ENCODE data around the gene OLA1. TPM values are rescaled to one million over a fixed set of nuclear protein-coding genes. Genes with fewer than 3 reads are reported as not detected.

OLA1 gene
- total and polyA plus RNA-seq, 2 donors (not counting 1 experiment from before 2014, with no cell fraction given): 13.9 to 47.7 TPM

DNA sequence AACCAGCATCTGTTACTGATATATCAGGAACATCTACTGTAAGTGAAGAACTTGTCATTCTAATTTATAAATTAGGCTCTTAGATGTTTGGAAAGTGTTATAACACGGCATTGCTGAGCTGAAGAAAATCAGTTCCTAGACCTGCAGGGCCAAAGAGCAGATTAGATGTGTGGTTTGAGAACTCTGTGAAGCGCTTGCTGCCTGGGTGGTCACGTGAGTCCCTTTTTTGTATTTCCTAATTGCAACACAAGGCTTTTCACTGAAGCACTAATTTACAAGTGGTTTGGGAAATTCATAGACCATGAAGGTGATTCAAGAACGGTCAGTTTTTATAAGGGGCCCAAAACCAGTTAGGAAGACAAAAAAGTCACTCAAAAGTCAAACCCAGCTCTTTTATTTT lies 176.3 kb downstream of the OLA1 start:
- Mint-ChIP-seq H3K4me1 (peaks cover 11% of the 10 kb centered on the region), H3K27ac (no peak overlapping the region), H3K4me3 (no peak overlapping the region), H3K9me3 (ENCODE audit: insufficient read depth) (no peaks in the 10 kb centered on the region), H3K27me3 (peaks cover 4% of the 10 kb centered on the region)
- Histone ChIP-seq H3K27me3 (replicated peaks in 1 of 4; ENCODE audit: control extremely low read depth in 1 of 4, control insufficient read depth in 3 of 4, insufficient read depth in 4 of 4, low read length in 3 of 4) (no peaks in the 10 kb centered on the region), H3K9ac (ENCODE audit: low read length) (no peak overlapping the region), H3K9me3 (ENCODE audit: control extremely low read depth in 1 of 3, control insufficient read depth in 2 of 3, insufficient read depth in 1 of 3, low read length in 2 of 3) (peaks cover 0 to 2% (median 0%) of the 10 kb centered on the region in 3 donors), H4K20me1 (ENCODE audit: control insufficient read depth, insufficient read depth, low read length, poor library complexity, severe bottlenecking) (no peaks in the 10 kb centered on the region), H3K36me3 (replicated peaks in 1 of 2; ENCODE audit: control extremely low read depth in 1 of 2, control insufficient read depth in 1 of 2, extremely low read depth in 1 of 2, insufficient read depth in 2 of 2, low read length in 1 of 2) (peaks cover 0 to 4% of the 10 kb centered on the region in 2 experiments), H3K27ac (ENCODE audit: low read length in 2 of 2) (no peak overlapping the region), H3K4me1 (ENCODE audit: control insufficient read depth in 2 of 2, insufficient read depth in 2 of 2, low read length in 2 of 2) (peaks cover 6 to 8% of the 10 kb centered on the region in 2 donors), H2AFZ (ENCODE audit: insufficient read depth, low read depth, low read length, poor library complexity, severe bottlenecking) (no peak overlapping the region), H3K4me2 (replicated peaks; ENCODE audit: low read depth, low read length, poor library complexity, severe bottlenecking) (no peak overlapping the region), H3K4me3 (ENCODE audit: control extremely low read depth in 1 of 5, extremely low read depth in 1 of 5, insufficient read depth in 1 of 5, low read depth in 2 of 5, low read length in 4 of 5) (no peak overlapping the region), H3K79me2 (ENCODE audit: control insufficient read depth, insufficient read depth, low read length) (no peaks in the 10 kb centered on the region)
- no peak for TF ChIP-seq EZH2 (IDR thresholded peaks at IDR 0.05; ENCODE audit: borderline replicate concordance, insufficient read depth, low read depth, low read length, poor library complexity, severe bottlenecking)
- TF ChIP-seq, protein P1, sequence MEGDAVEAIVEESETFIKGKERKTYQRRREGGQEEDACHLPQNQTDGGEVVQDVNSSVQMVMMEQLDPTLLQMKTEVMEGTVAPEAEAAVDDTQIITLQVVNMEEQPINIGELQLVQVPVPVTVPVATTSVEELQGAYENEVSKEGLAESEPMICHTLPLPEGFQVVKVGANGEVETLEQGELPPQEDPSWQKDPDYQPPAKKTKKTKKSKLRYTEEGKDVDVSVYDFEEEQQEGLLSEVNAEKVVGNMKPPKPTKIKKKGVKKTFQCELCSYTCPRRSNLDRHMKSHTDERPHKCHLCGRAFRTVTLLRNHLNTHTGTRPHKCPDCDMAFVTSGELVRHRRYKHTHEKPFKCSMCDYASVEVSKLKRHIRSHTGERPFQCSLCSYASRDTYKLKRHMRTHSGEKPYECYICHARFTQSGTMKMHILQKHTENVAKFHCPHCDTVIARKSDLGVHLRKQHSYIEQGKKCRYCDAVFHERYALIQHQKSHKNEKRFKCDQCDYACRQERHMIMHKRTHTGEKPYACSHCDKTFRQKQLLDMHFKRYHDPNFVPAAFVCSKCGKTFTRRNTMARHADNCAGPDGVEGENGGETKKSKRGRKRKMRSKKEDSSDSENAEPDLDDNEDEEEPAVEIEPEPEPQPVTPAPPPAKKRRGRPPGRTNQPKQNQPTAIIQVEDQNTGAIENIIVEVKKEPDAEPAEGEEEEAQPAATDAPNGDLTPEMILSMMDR (IDR thresholded peaks at IDR 0.05): no peak
- ATAC-seq (ENCODE audit: low read depth) (no peak), DNase-seq (peak; percentile 27)
- ChIA-PET POLR2A (no interaction called here), CTCF (no interaction called here)
- WGBS (ENCODE audit: insufficient coverage): 29% methylated on average over 1 of the region's 4 CpGs
- intact Hi-C loops (cut with micrococcal nuclease): no loop called here

DNA sequence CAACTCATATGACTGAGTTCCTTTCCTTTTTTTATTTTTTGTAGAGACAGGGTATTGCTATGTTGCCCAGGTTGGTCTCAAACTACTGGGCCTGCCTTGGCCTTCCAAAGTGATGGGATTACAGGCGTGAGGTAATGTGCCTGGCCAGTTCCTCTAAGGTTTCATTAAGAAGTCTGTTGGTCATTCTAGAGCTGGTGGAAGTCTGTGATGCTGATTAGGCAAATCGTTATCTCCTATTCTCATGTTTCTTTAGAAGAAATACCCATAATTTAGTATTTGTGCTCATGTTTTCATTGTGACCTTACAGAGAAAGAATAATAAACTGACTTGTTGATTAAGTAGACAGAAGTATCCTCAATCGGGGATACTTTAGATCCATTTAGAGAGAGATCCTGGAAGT lies 177.0 kb downstream of the OLA1 start:
- no peak for TF ChIP-seq EZH2 (IDR thresholded peaks at IDR 0.05; ENCODE audit: borderline replicate concordance, insufficient read depth, low read depth, low read length, poor library complexity, severe bottlenecking)
- TF ChIP-seq, protein P1 (IDR thresholded peaks at IDR 0.05): no peak
- Histone ChIP-seq H3K36me3 (replicated peaks in 1 of 2; ENCODE audit: control extremely low read depth in 1 of 2, control insufficient read depth in 1 of 2, extremely low read depth in 1 of 2, insufficient read depth in 2 of 2, low read length in 1 of 2) (peaks cover 0 to 4% of the 10 kb centered on the region in 2 experiments), H2AFZ (ENCODE audit: insufficient read depth, low read depth, low read length, poor library complexity, severe bottlenecking) (no peak overlapping the region), H3K9me3 (ENCODE audit: control extremely low read depth in 1 of 3, control insufficient read depth in 2 of 3, insufficient read depth in 1 of 3, low read length in 2 of 3) (peaks cover 0 to 2% (median 0%) of the 10 kb centered on the region in 3 donors), H3K4me3 (ENCODE audit: control extremely low read depth in 1 of 5, extremely low read depth in 1 of 5, insufficient read depth in 1 of 5, low read depth in 2 of 5, low read length in 4 of 5) (no peak overlapping the region), H3K79me2 (ENCODE audit: control insufficient read depth, insufficient read depth, low read length) (no peaks in the 10 kb centered on the region), H3K27ac (ENCODE audit: low read length in 2 of 2) (no peak overlapping the region), H3K27me3 (replicated peaks in 1 of 4; ENCODE audit: control extremely low read depth in 1 of 4, control insufficient read depth in 3 of 4, insufficient read depth in 4 of 4, low read length in 3 of 4) (no peaks in the 10 kb centered on the region), H4K20me1 (ENCODE audit: control insufficient read depth, insufficient read depth, low read length, poor library complexity, severe bottlenecking) (no peaks in the 10 kb centered on the region), H3K4me1 (ENCODE audit: control insufficient read depth in 2 of 2, insufficient read depth in 2 of 2, low read length in 2 of 2) (peaks cover 6 to 8% of the 10 kb centered on the region in 2 donors), H3K4me2 (replicated peaks; ENCODE audit: low read depth, low read length, poor library complexity, severe bottlenecking) (no peak overlapping the region), H3K9ac (ENCODE audit: low read length) (no peak overlapping the region)
- ChIA-PET POLR2A (no interaction called here), CTCF (interaction anchor here (0.7 kb wide), 1 partner anchor 566 kb away, joined by 4 read pairs; no protein-coding TSS in a partner anchor)
- H3K4me1 Mint-ChIP-seq: peaks cover 11% of the 10 kb centered on the region
- intact Hi-C loops (cut with micrococcal nuclease): no loop called here
- ATAC-seq (ENCODE audit: low read depth) (no peak), DNase-seq (no peak)
- H3K9me3 Mint-ChIP-seq (ENCODE audit: insufficient read depth): no peaks in the 10 kb centered on the region
- H3K27me3 Mint-ChIP-seq: peaks cover 9% of the 10 kb centered on the region
- H3K27ac Mint-ChIP-seq: no peak overlapping the region
- H3K4me3 Mint-ChIP-seq: no peak overlapping the region
- WGBS (ENCODE audit: insufficient coverage): 83% methylated on average over 1 of the region's 3 CpGs

Data from B cell (primary cell).